HepG2 (cell line): Measurements from ENCODE around the gene NELL1. TPM values are rescaled to one million over a fixed set of nuclear protein-coding genes. Genes with fewer than 3 reads are reported as not detected.

ENCODE experiments used
- ATAC-seq: fragments of 200-7000 bp; cut with Tn5 transposase; 3 replicates; pipeline ENCODE4 v1.9.1; 2020; ENCODE audit warnings: mild to moderate bottlenecking, moderate library complexity
- BruUV-seq: library from RNA; stranded (reverse); fragments of 400-500 nt; replicated peaks from 2 replicates; lab custom pipeline; 2021; lab: Mats Ljungman, UMichigan
- CTCF ChIA-PET: fragments of 300-600 bp; formaldehyde crosslinking; extraction: SDS; loops from one replicate; lab custom pipeline; 2021; ENCODE audit warnings: low total read pairs, inconsistent platforms, low intra/inter-chr PET ratio; lab: Yijun Ruan, JAX
- POLR2A ChIA-PET: fragments of 350-600 bp; sonication (Branson Sonifier 250); formaldehyde crosslinking; loops from one replicate; lab custom pipeline; 2020; ENCODE audit warnings: antibody characterized with exemption, inconsistent platforms; lab: Yijun Ruan, JAX
- DNase-seq: peaks from one replicate; pipeline ENCODE4 v3.0.0-alpha.2; 2015; ENCODE audit warnings: low spot score
- FAIRE-seq: peaks from 3 replicates; lab custom pipeline; 2011; peaks lifted over from hg19 to GRCh38; lab: Jason Lieb, UNC
- H2AFZ ChIP-seq: one replicate; pipeline ENCODE4 v1.6.1; 2011; ENCODE audit warnings: low read length, inconsistent platforms
- H3K27ac ChIP-seq: fragments of 300-600 bp; 3 replicates; pipeline ENCODE4 v1.8.0; 2011; ENCODE audit warnings: mixed run types, mild to moderate bottlenecking, mixed read lengths, low read length, inconsistent platforms; ENCODE audit not compliant: insufficient read depth; ENCODE audit errors: extremely low read length
- H3K27me3 ChIP-seq, 2 experiments: fragments of 200-600 bp in 1 of 2; 2 replicates in 1 of 2; 3 replicates in 1 of 2; pipeline versions ENCODE4 v1.6.0 to v1.8.0; 2011; ENCODE audit warnings: low read length in 2 of 2, mild to moderate bottlenecking in 2 of 2, moderate library complexity in 2 of 2, inconsistent platforms in 1 of 2; ENCODE audit not compliant: insufficient read depth in 2 of 2, control insufficient read depth in 1 of 2
- H3K36me3 ChIP-seq, 2 experiments: fragments of 200-600 bp in 1 of 2; replicated peaks in 1 of 2; 2 replicates in 1 of 2; 3 replicates in 1 of 2; pipeline versions ENCODE4 v1.5.1 to v1.8.0; 2011; ENCODE audit warnings: low read length in 2 of 2, inconsistent platforms in 1 of 2; ENCODE audit not compliant: insufficient read depth in 2 of 2, control insufficient read depth in 1 of 2
- H3K4me1 ChIP-seq: 2 replicates; pipeline ENCODE4 v1.5.1; 2012; ENCODE audit warnings: low read length, inconsistent platforms; ENCODE audit not compliant: insufficient read depth
- H3K4me2 ChIP-seq: 2 replicates; pipeline ENCODE4 v1.6.0; 2011; ENCODE audit warnings: low read depth, low read length, inconsistent platforms
- H3K4me3 ChIP-seq, 3 experiments: fragments of 200-600 bp in 1 of 3; sonication (generic), shearing (Covaris generic) in 1 of 3; replicated peaks in 1 of 3; 2 replicates each; pipeline ENCODE4 v1.5.1; 2011 to 2016; ENCODE audit warnings: low read length in 3 of 3, inconsistent platforms in 2 of 3, low read depth in 2 of 3, mild to moderate bottlenecking in 2 of 3, control low read depth in 1 of 3, mixed read lengths in 1 of 3; ENCODE audit not compliant: insufficient read depth in 1 of 3
- H3K79me2 ChIP-seq: one replicate; pipeline ENCODE4 v1.6.1; 2011; ENCODE audit warnings: low read length, inconsistent platforms; ENCODE audit not compliant: insufficient read depth
- H3K9ac ChIP-seq: 2 replicates; pipeline ENCODE4 v1.6.0; 2011; ENCODE audit warnings: mild to moderate bottlenecking, low read depth, low read length, inconsistent platforms; ENCODE audit not compliant: insufficient read depth
- H3K9me3 ChIP-seq: 2 replicates; pipeline ENCODE4 v1.5.1; 2012; ENCODE audit warnings: mild to moderate bottlenecking, low read length
- H4K20me1 ChIP-seq: 2 replicates; pipeline ENCODE4 v1.6.0; 2011; ENCODE audit warnings: inconsistent platforms, mild to moderate bottlenecking, low read length, moderate library complexity; ENCODE audit not compliant: insufficient read depth
- ASH2L ChIP-seq: fragments of 300-600, 200-600 bp; sonication (generic); IDR thresholded peaks from 2 replicates; pipeline ENCODE4 v1.7.0; 2017; ENCODE audit warnings: low read depth, mild to moderate bottlenecking, moderate library complexity, mixed read lengths, low read length; ENCODE audit not compliant: insufficient read length
- ATF7-NPFF ChIP-seq: sonication (generic); formaldehyde crosslinking; IDR thresholded peaks from 2 replicates; pipeline ENCODE4 v1.8.1; 2023; ENCODE audit warnings: mild to moderate bottlenecking, low read depth, missing genetic modification reagents, moderate library complexity
- HMGA1 ChIP-seq: sonication (generic); formaldehyde crosslinking; conservative IDR thresholded peaks from 2 replicates; pipeline ENCODE4 v1.4.0; 2020; ENCODE audit warnings: missing genetic modification reagents
- MATR3 ChIP-seq: sonication (generic); formaldehyde crosslinking; IDR thresholded peaks from 2 replicates; pipeline ENCODE4 v1.4.0; 2020; ENCODE audit warnings: missing genetic modification reagents
- MLLT10 ChIP-seq: sonication (generic); formaldehyde crosslinking; IDR thresholded peaks from 2 replicates; pipeline ENCODE4 v1.4.0; 2020; ENCODE audit warnings: missing genetic modification reagents
- NCOA1 ChIP-seq: sonication (generic); formaldehyde crosslinking; IDR thresholded peaks from 2 replicates; pipeline ENCODE4 v1.9.0; 2021; ENCODE audit warnings: missing genetic modification reagents
- PAX8 ChIP-seq: sonication (generic); formaldehyde crosslinking; IDR thresholded peaks from 2 replicates; pipeline ENCODE4 v1.8.0; 2022; ENCODE audit warnings: mild to moderate bottlenecking, missing genetic modification reagents, borderline replicate concordance
- SRF ChIP-seq: IDR thresholded peaks from 2 replicates; pipeline ENCODE4 v1.6.1; 2011; ENCODE audit warnings: mild to moderate bottlenecking, low read depth, low read length, moderate library complexity
- TBX2 ChIP-seq: sonication (generic); formaldehyde crosslinking; IDR thresholded peaks from 2 replicates; pipeline ENCODE4 v1.5.0; 2020; ENCODE audit warnings: missing genetic modification reagents, mild to moderate bottlenecking, borderline replicate concordance
- TEF ChIP-seq: sonication (generic); formaldehyde crosslinking; IDR thresholded peaks from 2 replicates; pipeline ENCODE4 v1.5.0; 2020; ENCODE audit warnings: missing genetic modification reagents
- TP53 ChIP-seq: sonication (generic); formaldehyde crosslinking; conservative IDR thresholded peaks from 2 replicates; pipeline ENCODE4 v1.4.0; 2020; ENCODE audit warnings: missing genetic modification reagents
- ZMAT5 ChIP-seq: sonication (generic); formaldehyde crosslinking; IDR thresholded peaks from 2 replicates; pipeline ENCODE4 v1.5.0; 2020; ENCODE audit warnings: mild to moderate bottlenecking, low read depth, missing genetic modification reagents, borderline replicate concordance
- ZNF335 ChIP-seq: sonication (generic); formaldehyde crosslinking; IDR thresholded peaks from 2 replicates; pipeline ENCODE4 v1.4.0; 2020; ENCODE audit warnings: missing genetic modification reagents
- ZNF383 ChIP-seq: sonication (generic); formaldehyde crosslinking; IDR thresholded peaks from 2 replicates; pipeline ENCODE4 v1.4.0; 2020; ENCODE audit warnings: missing genetic modification reagents, mild to moderate bottlenecking, borderline replicate concordance
- ZNF441 ChIP-seq: sonication (generic); formaldehyde crosslinking; IDR thresholded peaks from 2 replicates; pipeline ENCODE4 v1.7.0; 2021; ENCODE audit warnings: missing genetic modification reagents, borderline replicate concordance
- ZNF616 ChIP-seq: sonication (generic); formaldehyde crosslinking; IDR thresholded peaks from 2 replicates; pipeline ENCODE4 v1.5.0; 2020; ENCODE audit warnings: low read depth, mild to moderate bottlenecking, missing genetic modification reagents
- WGBS: methylation state at CpG from one replicate; pipeline ENCODE4 v1.1.6; 2017; ENCODE audit warnings: low lambda C conversion rate; 5-methylcytosine and 5-hydroxymethylcytosine counted together
- in situ Hi-C: cut with HindIII; loops from 2 replicates; pipeline ENCODE4 v1.10.0; 2017; ENCODE audit warnings: low pct_unique_long_range_greater_than_20kb; ENCODE audit not compliant: extremely low pct_ligation_motif_present
- intact Hi-C: fragments of 100-400 bp; cut with micrococcal nuclease; formaldehyde crosslinking; loops from one replicate; pipeline ENCODE4 v1.10.0; 2022; ENCODE audit not compliant: unreplicated experiment
- polyA plus RNA-seq, 8 experiments: library from polyadenylated mRNA; depleted of rRNA in 3 of 8; stranded (reverse) in 7 of 8; unstranded in 1 of 8; fragments of >200 nt; fragmentation: Illumina TruSeq in 4 of 8; extraction: Trizol in 4 of 8; gene quantifications; 2 replicates each; pipeline versions ENCODE4 v1.2.1 to v1.2.3, GENCODE V29; 2011 to 2016; ENCODE audit warnings: low read depth in 4 of 8, missing spikeins in 1 of 8, mixed read lengths in 1 of 8; ENCODE audit not compliant: insufficient read depth in 1 of 8
- total RNA-seq, 5 experiments: library from RNA; depleted of rRNA; stranded (reverse); fragments of >200 nt; fragmentation: Illumina TruSeq; extraction: Trizol; gene quantifications; 2 replicates each; pipeline ENCODE4 v1.2.3, GENCODE V29; 2016; ENCODE audit warnings: low read depth in 1 of 5

NELL1 gene
- total and polyA plus RNA-seq, 2 of the 13 experiments (the other 11 are each of a cell fraction or from before 2014, with no cell fraction given), result not detected

GRCh38 chr11:21553795-21554194 is 884.4 kb downstream of the NELL1 start (continued):
- TF ChIP-seq NCOA1 (no peak), ZMAT5 (no peak), TBX2 (CRISPR knock-in tag) (no peak), ASH2L (no peak)

GRCh38 chr11:21554284-21554683 is 884.9 kb downstream of the NELL1 start:
- no peak overlapping the region for H3K27ac ChIP-seq
- BruUV-seq, result no TSS peak
- no peak for FAIRE-seq
- no peak overlapping the region for H3K9ac ChIP-seq
- no peaks in the 10 kb centered on the region for H3K4me1 ChIP-seq
- no peak overlapping the region for H2AFZ ChIP-seq
- intact Hi-C loops, result no loop called here
- TF ChIP-seq TP53 (CRISPR knock-in tag), result no peak
- TF ChIP-seq ZNF441 (CRISPR knock-in tag), result no peak
- no peak for TF ChIP-seq ZNF616
- TF ChIP-seq MATR3, result no peak
- TF ChIP-seq HMGA1 (CRISPR knock-in tag), result no peak
- no peak for TF ChIP-seq PAX8 (CRISPR knock-in tag)
- TF ChIP-seq ZNF383 (CRISPR knock-in tag), result no peak
- TF ChIP-seq TEF (CRISPR knock-in tag), result no peak
- TF ChIP-seq ZNF335 (CRISPR knock-in tag), result no peak
- TF ChIP-seq ATF7-NPFF, result no peak
- TF ChIP-seq SRF, result no peak
- TF ChIP-seq MLLT10, result no peak
- TF ChIP-seq, all 625 proteins: peak for 0
- ATAC-seq (no peak), DNase-seq (no peak)
- ChIA-PET CTCF (no interaction called here), POLR2A (no interaction called here)
- H3K27me3 ChIP-seq, result no peaks in the 10 kb centered on the region
- H3K9me3 ChIP-seq, result no peaks in the 10 kb centered on the region
- no peaks in the 10 kb centered on the region for H3K79me2 ChIP-seq
- in situ Hi-C loops, result no loop called here
- no peaks in the 10 kb centered on the region for H4K20me1 ChIP-seq
- no peak overlapping the region for H3K4me2 ChIP-seq
- H3K36me3 ChIP-seq, result no peaks in the 10 kb centered on the region
- WGBS, result 1% methylated on average over 3 of the region's 3 CpGs
- no peak overlapping the region for H3K4me3 ChIP-seq
